SK-N-SH (cell line): Measurements from ENCODE around the gene SUN2. TPM values are rescaled to one million over a fixed set of nuclear protein-coding genes. Genes with fewer than 3 reads are reported as not detected.

Experiments
- CTCF ChIA-PET: fragments of 300-600, 350-600 bp; formaldehyde crosslinking; extraction: SDS; loops from one replicate; lab custom pipeline; 2021; lab: Yijun Ruan, JAX
- POLR2A ChIA-PET: fragments of 350-600 bp; sonication (Branson Sonifier 250); formaldehyde crosslinking; extraction: SDS; loops from one replicate; lab custom pipeline; 2020; ENCODE audit warnings: antibody characterized with exemption, inconsistent platforms; lab: Yijun Ruan, JAX
- DNase-seq: peaks from one replicate; pipeline ENCODE4 v3.0.0; 2012
- H2AFZ ChIP-seq: fragments of 200-600 bp; sonication (generic); 2 replicates; pipeline ENCODE4 v1.8.1; 2016; ENCODE audit warnings: antibody characterized with exemption, mild to moderate bottlenecking, low read depth
- H3F3A ChIP-seq: fragments of 200-600 bp; sonication (generic); replicated peaks from 2 replicates; pipeline ENCODE3; 2016; ENCODE audit warnings: antibody characterized with exemption, mild to moderate bottlenecking; ENCODE audit not compliant: insufficient read depth
- H3K27ac ChIP-seq, 2 experiments: fragments of 200-500 bp in 1 of 2; fragments of 200-600 bp in 1 of 2; sonication (Bioruptor generic) in 1 of 2; sonication (generic), shearing (Covaris generic) in 1 of 2; 2 replicates each; pipeline versions ENCODE4 v1.5.1 to v1.6.1; 2014 to 2016; ENCODE audit warnings: low read depth in 2 of 2, inconsistent platforms in 1 of 2, low read length in 1 of 2, mild to moderate bottlenecking in 1 of 2, mixed read lengths in 1 of 2
- H3K27me3 ChIP-seq: fragments of 200-600 bp; sonication (generic), shearing (Covaris generic); 2 replicates; pipeline ENCODE4 v1.6.1; 2016; ENCODE audit warnings: mixed run types; ENCODE audit not compliant: insufficient read depth
- H3K36me3 ChIP-seq, 2 experiments: fragments of 200-500 bp in 1 of 2; fragments of 200-600 bp in 1 of 2; sonication (Bioruptor generic) in 1 of 2; sonication (generic) in 1 of 2; replicated peaks in 1 of 2; 2 replicates each; pipeline versions ENCODE3 to v1.5.1; 2014 to 2016; ENCODE audit warnings: low read length in 1 of 2, mild to moderate bottlenecking in 1 of 2; ENCODE audit not compliant: insufficient read depth in 2 of 2, control insufficient read depth in 1 of 2
- H3K4me1 ChIP-seq, 2 experiments: fragments of 200-500 bp in 1 of 2; fragments of 200-600 bp in 1 of 2; sonication (Bioruptor generic) in 1 of 2; sonication (generic), shearing (Covaris generic) in 1 of 2; 2 replicates each; pipeline versions ENCODE4 v1.5.1 to v1.6.1; 2014 to 2016; ENCODE audit warnings: low read depth in 1 of 2, low read length in 1 of 2, mixed run types in 1 of 2; ENCODE audit not compliant: insufficient read depth in 2 of 2, control insufficient read depth in 1 of 2
- H3K4me2 ChIP-seq: fragments of 200-600 bp; sonication (generic), shearing (Covaris generic); 2 replicates; pipeline ENCODE4 v1.6.1; 2017; ENCODE audit warnings: mixed run types
- H3K4me3 ChIP-seq, 2 experiments: fragments of 200-500 bp in 1 of 2; fragments of 200-600 bp in 1 of 2; sonication (Bioruptor generic) in 1 of 2; sonication (generic), shearing (Covaris generic) in 1 of 2; 2 replicates each; pipeline versions ENCODE4 v1.5.1 to v1.8.1; 2014 to 2016; ENCODE audit warnings: low read depth in 2 of 2, inconsistent platforms in 1 of 2, low read length in 1 of 2, mild to moderate bottlenecking in 1 of 2, mixed read lengths in 1 of 2, moderate library complexity in 1 of 2
- H3K79me2 ChIP-seq: fragments of 200-600 bp; sonication (generic); 2 replicates; pipeline ENCODE4 v1.8.1; 2017; ENCODE audit warnings: mild to moderate bottlenecking; ENCODE audit not compliant: insufficient read depth
- H3K9ac ChIP-seq: fragments of 200-600 bp; sonication (generic); 2 replicates; pipeline ENCODE4 v1.6.1; 2017; ENCODE audit warnings: mixed run types
- H3K9me2 ChIP-seq: fragments of 200-600 bp; sonication (generic); 2 replicates; pipeline ENCODE4 v1.6.1; 2017; ENCODE audit warnings: mixed run types
- H3K9me3 ChIP-seq: fragments of 200-600 bp; sonication (generic); 2 replicates; pipeline ENCODE4 v1.6.1; 2017; ENCODE audit warnings: mixed run types, mild to moderate bottlenecking, moderate library complexity
- H4K20me1 ChIP-seq: fragments of 200-600 bp; sonication (generic); 2 replicates; pipeline ENCODE4 v1.6.1; 2017; ENCODE audit warnings: mild to moderate bottlenecking, mixed run types; ENCODE audit not compliant: insufficient read depth
- ELF1 ChIP-seq: IDR thresholded peaks from 2 replicates; pipeline ENCODE4 v1.4.0; 2012
- EZH2phosphoT487 ChIP-seq: fragments of 200-600 bp; sonication (generic); IDR thresholded peaks from 2 replicates; pipeline ENCODE4 v1.6.1; 2017; ENCODE audit warnings: low read depth, mixed run types, mild to moderate bottlenecking, antibody characterized with exemption, moderate library complexity, borderline replicate concordance
- FOXM1 ChIP-seq: IDR thresholded peaks from 2 replicates; pipeline ENCODE4 v1.4.0; 2012; ENCODE audit warnings: low read depth, mild to moderate bottlenecking
- GABPA ChIP-seq: IDR thresholded peaks from 2 replicates; pipeline ENCODE4 v1.4.0; 2012; ENCODE audit warnings: low read depth, mild to moderate bottlenecking
- MEF2A ChIP-seq: IDR thresholded peaks from 2 replicates; pipeline ENCODE4 v1.4.0; 2012; ENCODE audit warnings: low read depth, borderline replicate concordance
- MXI1 ChIP-seq: IDR thresholded peaks from 2 replicates; pipeline ENCODE4 v1.6.1; 2012; ENCODE audit warnings: mild to moderate bottlenecking, low read depth, low read length, improper control_type of control experiment
- NRF1 ChIP-seq: IDR thresholded peaks from 2 replicates; pipeline ENCODE4 v1.6.1; 2012; ENCODE audit warnings: low read depth, mild to moderate bottlenecking, low read length
- RCOR1 ChIP-seq: fragments of 150-350 bp; IDR thresholded peaks from 2 replicates; pipeline ENCODE4 v1.6.1; 2017; ENCODE audit warnings: antibody characterized with exemption, low read length
- RFX5 ChIP-seq: IDR thresholded peaks from 2 replicates; pipeline ENCODE4 v1.6.1; 2012; ENCODE audit warnings: mild to moderate bottlenecking, improper control_type of control experiment, low read length
- RXRA ChIP-seq: IDR thresholded peaks from 2 replicates; pipeline ENCODE4 v1.4.0; 2012; ENCODE audit warnings: low read depth, mild to moderate bottlenecking, borderline replicate concordance
- SMC3 ChIP-seq: IDR thresholded peaks from 2 replicates; pipeline ENCODE4 v1.6.1; 2012; ENCODE audit warnings: low read depth, low read length, improper control_type of control experiment
- TAF1 ChIP-seq: IDR thresholded peaks from 2 replicates; pipeline ENCODE4 v1.6.1; 2012; ENCODE audit warnings: low read depth, mild to moderate bottlenecking, low read length, moderate library complexity, borderline replicate concordance
- TCF12 ChIP-seq: IDR thresholded peaks from 2 replicates; pipeline ENCODE4 v1.4.0; 2012
- TEAD4 ChIP-seq: IDR thresholded peaks from 2 replicates; pipeline ENCODE4 v1.4.0; 2012; ENCODE audit warnings: mild to moderate bottlenecking, borderline replicate concordance; ENCODE audit not compliant: insufficient read depth
- YY1 ChIP-seq: IDR thresholded peaks from 2 replicates; pipeline ENCODE4 v1.4.0; 2012; ENCODE audit warnings: low read depth, mild to moderate bottlenecking
- WGBS: methylation state at CpG from one replicate; pipeline ENCODE4 v1.1.6; 2017; ENCODE audit warnings: low lambda C conversion rate; 5-methylcytosine and 5-hydroxymethylcytosine counted together
- polyA plus RNA-seq, 3 experiments: library from polyadenylated mRNA; depleted of rRNA; stranded (reverse); fragments of >200 nt; gene quantifications; 2 replicates each; pipeline ENCODE4 v1.2.3, GENCODE V29; 2012
- TF ChIP-seq, protein P1 (sequence below): fragments of 150-350 bp; IDR thresholded peaks from 2 replicates; pipeline ENCODE4 v1.6.1; 2016; ENCODE audit warnings: mild to moderate bottlenecking, low read depth, low read length
- TF ChIP-seq, protein P2 (sequence below): IDR thresholded peaks from 2 replicates; pipeline ENCODE4 v1.4.0; 2012; ENCODE audit warnings: low read depth

Gene SUN2
- polyA plus RNA-seq, 1 of the 3 experiments (the other 2 are of a cell fraction): 10.2 TPM

DNA sequence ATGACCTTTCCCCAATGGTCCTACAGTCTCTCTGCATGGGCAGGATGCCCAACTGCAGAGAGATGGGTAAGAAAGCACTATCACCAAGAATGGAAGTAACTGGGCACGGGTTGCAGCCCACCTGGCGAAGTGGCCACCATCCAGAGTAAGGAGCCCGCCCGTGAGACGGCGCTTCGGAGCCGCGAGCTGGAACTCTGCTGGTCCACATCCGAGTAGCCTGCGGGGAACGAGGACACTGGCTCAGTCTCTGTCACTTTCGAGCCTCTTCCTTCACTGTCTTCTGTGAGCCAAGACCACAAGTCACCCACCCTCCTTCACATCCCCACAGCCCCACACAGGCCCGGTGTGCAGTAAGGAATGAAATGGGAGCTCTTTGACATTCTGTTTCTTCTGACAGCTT, 5.7 kb downstream of the SUN2 start:
- H3K4me2 ChIP-seq: no peak overlapping the region
- no peak overlapping the region for H3K27ac ChIP-seq
- no peaks in the 10 kb centered on the region for H3K9me2 ChIP-seq
- H3F3A ChIP-seq: no peaks in the 10 kb centered on the region
- H4K20me1 ChIP-seq: no peaks in the 10 kb centered on the region
- ChIA-PET CTCF (interaction anchor here (1.5 kb wide), 1 partner anchor 17 kb away, joined by 3 read pairs; no protein-coding TSS in a partner anchor), POLR2A (interaction anchor here (0.7 kb wide), 1 partner anchor 41 kb away, joined by 3 read pairs; no protein-coding TSS in a partner anchor)
- TF ChIP-seq TCF12: no peak
- TF ChIP-seq, protein P1, sequence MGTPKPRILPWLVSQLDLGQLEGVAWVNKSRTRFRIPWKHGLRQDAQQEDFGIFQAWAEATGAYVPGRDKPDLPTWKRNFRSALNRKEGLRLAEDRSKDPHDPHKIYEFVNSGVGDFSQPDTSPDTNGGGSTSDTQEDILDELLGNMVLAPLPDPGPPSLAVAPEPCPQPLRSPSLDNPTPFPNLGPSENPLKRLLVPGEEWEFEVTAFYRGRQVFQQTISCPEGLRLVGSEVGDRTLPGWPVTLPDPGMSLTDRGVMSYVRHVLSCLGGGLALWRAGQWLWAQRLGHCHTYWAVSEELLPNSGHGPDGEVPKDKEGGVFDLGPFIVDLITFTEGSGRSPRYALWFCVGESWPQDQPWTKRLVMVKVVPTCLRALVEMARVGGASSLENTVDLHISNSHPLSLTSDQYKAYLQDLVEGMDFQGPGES: no peak
- TF ChIP-seq YY1: no peak
- no peak for TF ChIP-seq ELF1
- TF ChIP-seq EZH2phosphoT487: no peak
- no peak for TF ChIP-seq SMC3
- no peak for TF ChIP-seq RCOR1
- TF ChIP-seq, protein P2, sequence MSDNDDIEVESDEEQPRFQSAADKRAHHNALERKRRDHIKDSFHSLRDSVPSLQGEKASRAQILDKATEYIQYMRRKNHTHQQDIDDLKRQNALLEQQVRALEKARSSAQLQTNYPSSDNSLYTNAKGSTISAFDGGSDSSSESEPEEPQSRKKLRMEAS: no peak
- no peak for TF ChIP-seq TEAD4
- no peak for TF ChIP-seq MXI1
- H3K79me2 ChIP-seq: peaks cover 9% of the 10 kb centered on the region
- no peak overlapping the region for H2AFZ ChIP-seq
- H3K4me3 ChIP-seq: no peak overlapping the region
- 86% methylated on average over 1 of the region's 14 CpGs for WGBS
- DNase-seq: no peak
- H3K4me1 ChIP-seq: peaks cover 0 to 17% of the 10 kb centered on the region in 2 experiments; a peak in 1 of 4 replicates
- H3K36me3 ChIP-seq: peaks cover 0 to 1% of the 10 kb centered on the region in 2 experiments
- no peak overlapping the region for H3K9ac ChIP-seq
- H3K9me3 ChIP-seq: no peaks in the 10 kb centered on the region
- no peaks in the 10 kb centered on the region for H3K27me3 ChIP-seq

DNA sequence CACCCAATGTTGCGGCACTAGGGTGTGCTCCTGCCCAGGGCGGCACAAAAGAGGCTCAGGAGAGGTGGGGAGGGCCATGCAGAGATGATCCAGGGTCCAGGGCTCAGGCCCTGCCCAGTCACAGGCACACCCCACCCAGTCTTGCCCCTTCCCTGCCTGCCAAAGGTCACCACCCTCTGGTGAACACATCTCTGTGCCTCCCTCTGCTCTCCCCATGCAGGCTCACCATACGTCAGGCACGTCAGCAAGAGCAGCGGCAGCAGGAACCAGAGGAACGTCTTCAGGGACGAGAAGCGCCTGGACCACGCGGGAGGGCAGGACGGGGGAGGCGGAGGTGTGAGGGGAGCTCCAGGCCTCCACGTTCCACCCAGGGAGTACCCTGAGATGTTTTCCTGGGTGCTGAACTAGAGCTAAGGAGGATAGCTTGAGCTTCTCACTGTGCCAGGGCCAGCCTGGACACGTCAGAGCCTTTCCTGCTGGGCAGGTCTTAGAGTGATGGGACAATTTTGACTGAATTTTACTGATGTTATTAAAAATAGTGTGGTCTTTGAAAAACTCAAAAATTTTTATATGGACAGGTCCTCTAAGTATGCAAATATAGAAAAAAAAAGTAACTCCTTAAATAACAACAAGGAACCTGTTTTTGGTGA, 7.2 kb downstream of the SUN2 start:
- ChIA-PET POLR2A (no interaction called here), CTCF (no interaction called here)
- no peak overlapping the region for H3K27ac ChIP-seq
- no peak for DNase-seq
- 94% methylated on average over 8 of the region's 14 CpGs for WGBS
- H3K4me2 ChIP-seq: no peak overlapping the region
- H3K9me2 ChIP-seq: no peaks in the 10 kb centered on the region
- peaks cover 4% of the 10 kb centered on the region for H3K79me2 ChIP-seq
- TF ChIP-seq GABPA (no peak), NRF1 (no peak), MEF2A (no peak), TAF1 (no peak), EZH2phosphoT487 (no peak), RXRA (no peak), FOXM1 (no peak), SMC3 (no peak), RFX5 (no peak)
- no peaks in the 10 kb centered on the region for H3F3A ChIP-seq
- peaks cover 0 to 4% of the 10 kb centered on the region in 2 experiments for H3K36me3 ChIP-seq
- H3K4me3 ChIP-seq: no peak overlapping the region
- H2AFZ ChIP-seq: no peak overlapping the region
- no peaks in the 10 kb centered on the region for H3K9me3 ChIP-seq
- no peaks in the 10 kb centered on the region for H3K27me3 ChIP-seq
- H3K4me1 ChIP-seq: peaks cover 0 to 7% of the 10 kb centered on the region in 2 experiments; a peak in 1 of 4 replicates
- H4K20me1 ChIP-seq: no peaks in the 10 kb centered on the region
- H3K9ac ChIP-seq: no peak overlapping the region
